ENCODE results near the gene SPON2. TPM values are rescaled to one million over a fixed set of nuclear protein-coding genes. Genes with fewer than 3 reads are reported as not detected.
A peak's percentile ranks its signal among the peaks of the same experiment; 100 is the strongest.

The SPON2 gene
- total RNA-seq, 6 experiments from 2014 or later, result 12.0 to 53.5 (median 48.2) TPM

- peaks cover 52% of the 10 kb centered on the region for H3K27me3 Mint-ChIP-seq (ENCODE audit: insufficient read depth)
- no peaks in the 10 kb centered on the region for H3K9me3 Mint-ChIP-seq
- no peaks in the 10 kb centered on the region for H3K36me3 Mint-ChIP-seq (ENCODE audit: low read depth)
- DNase-seq, result no peak
- TF ChIP-seq CTCF (IDR thresholded peaks at IDR 0.05), result no peak
- H3K4me1 Mint-ChIP-seq (ENCODE audit: low read depth), result peaks cover 9% of the 10 kb centered on the region; the same call in 1 of the 2 replicates
- no peak overlapping the region for H3K27ac Mint-ChIP-seq
- no peak overlapping the region for H3K4me3 Mint-ChIP-seq
Observed at GRCh38 chr4:1139860-1140259, 32.5 kb downstream of the SPON2 start.

GRCh38 chr4:1137850-1138249 lies 34.5 kb downstream of the SPON2 start:
- Mint-ChIP-seq H3K4me1 (ENCODE audit: low read depth) (peaks cover 9% of the 10 kb centered on the region; the same call in 1 of the 2 replicates), H3K4me3 (peak overlapping the region; percentile 28; the same call in 1 of the 2 replicates), H3K27ac (no peak overlapping the region), H3K9me3 (no peaks in the 10 kb centered on the region), H3K36me3 (ENCODE audit: low read depth) (no peaks in the 10 kb centered on the region), H3K27me3 (ENCODE audit: insufficient read depth) (peaks cover 53% of the 10 kb centered on the region)
- no peak for DNase-seq
- TF ChIP-seq CTCF (IDR thresholded peaks at IDR 0.05), result no peak

GRCh38 chr4:1137063-1137776 lies 35.2 kb downstream of the SPON2 start:
- Mint-ChIP-seq H3K4me3 (peak overlapping the region; percentile 28; the same call in 1 of the 2 replicates), H3K4me1 (ENCODE audit: low read depth) (peaks cover 9% of the 10 kb centered on the region; the same call in 1 of the 2 replicates), H3K9me3 (no peaks in the 10 kb centered on the region), H3K27me3 (ENCODE audit: insufficient read depth) (peaks cover 48% of the 10 kb centered on the region), H3K27ac (no peak overlapping the region), H3K36me3 (ENCODE audit: low read depth) (no peaks in the 10 kb centered on the region)
- no peak for DNase-seq
- TF ChIP-seq CTCF (IDR thresholded peaks at IDR 0.05), result no peak

GRCh38 chr4:1136048-1136447 lies 36.3 kb downstream of the SPON2 start:
- Mint-ChIP-seq H3K4me1 (ENCODE audit: low read depth) (peaks cover 9% of the 10 kb centered on the region; the same call in 1 of the 2 replicates), H3K27ac (no peak overlapping the region), H3K36me3 (ENCODE audit: low read depth) (no peaks in the 10 kb centered on the region), H3K4me3 (no peak overlapping the region), H3K9me3 (no peaks in the 10 kb centered on the region), H3K27me3 (ENCODE audit: insufficient read depth) (peaks cover 42% of the 10 kb centered on the region)
- no peak for TF ChIP-seq CTCF (IDR thresholded peaks at IDR 0.05)
- no peak for DNase-seq

GRCh38 chr4:1133033-1133432 lies 39.4 kb downstream of the SPON2 start:
- peaks cover 31% of the 10 kb centered on the region for H3K27me3 Mint-ChIP-seq (ENCODE audit: insufficient read depth)
- no peak overlapping the region for H3K4me3 Mint-ChIP-seq
- H3K27ac Mint-ChIP-seq, result no peak overlapping the region
- no peaks in the 10 kb centered on the region for H3K9me3 Mint-ChIP-seq
- TF ChIP-seq CTCF (IDR thresholded peaks at IDR 0.05), result no peak
- DNase-seq, result no peak
- no peaks in the 10 kb centered on the region for H3K36me3 Mint-ChIP-seq (ENCODE audit: low read depth)
- H3K4me1 Mint-ChIP-seq (ENCODE audit: low read depth), result peaks cover 9% of the 10 kb centered on the region; the same call in 1 of the 2 replicates

Measured in HFFc6 (cell line).